ENCODE results near the gene SLC2A5. TPM values are rescaled to one million over a fixed set of nuclear protein-coding genes. Genes with fewer than 3 reads are reported as not detected.
A peak's percentile ranks its signal among the peaks of the same experiment; 100 is the strongest.

The SLC2A5 gene
- total and polyA plus RNA-seq, 4 donors: 4.9 to 12.9 (median 5.7) TPM

DNA sequence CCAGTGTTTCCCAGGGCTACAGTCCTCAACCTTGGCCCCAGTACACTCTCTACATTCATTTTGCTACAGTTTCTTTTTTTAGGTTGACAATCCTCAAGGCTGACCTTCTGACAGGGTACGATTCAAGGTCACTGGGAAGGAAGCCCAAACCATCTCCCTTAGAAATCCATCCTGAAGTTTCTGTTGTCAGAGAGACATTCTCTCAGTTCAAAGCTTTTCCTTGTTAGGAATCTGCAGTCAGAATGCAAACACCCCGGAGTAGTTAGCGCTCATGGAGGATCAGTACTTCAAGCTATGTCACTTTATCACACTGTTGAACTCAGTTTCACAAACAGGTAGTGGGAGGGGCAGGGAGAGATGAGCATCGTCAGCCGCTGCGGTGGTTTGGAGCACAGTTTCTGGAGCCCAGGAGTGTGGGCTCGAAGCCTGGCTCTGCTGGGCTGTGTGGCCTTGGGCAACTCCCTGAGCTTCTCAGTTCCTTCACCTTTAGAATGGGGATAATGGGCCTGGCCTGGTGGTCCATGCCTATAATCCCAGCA, 4.2 kb downstream of the SLC2A5 start:
- Histone ChIP-seq H3K27ac (ENCODE audit: low read depth, low read length) (no peak overlapping the region), H3K27me3 (ENCODE audit: control insufficient read depth, insufficient read depth, low read length) (no peaks in the 10 kb centered on the region), H3K36me3 (ENCODE audit: control insufficient read depth, insufficient read depth, low read length) (no peaks in the 10 kb centered on the region), H3K9me3 (ENCODE audit: control insufficient read depth, insufficient read depth, low read length) (no peaks in the 10 kb centered on the region), H3K4me1 (ENCODE audit: control insufficient read depth, insufficient read depth, low read length) (peaks cover 28% of the 10 kb centered on the region), H3K4me3 (ENCODE audit: low read depth, low read length) (no peak overlapping the region)
- WGBS (ENCODE audit: insufficient coverage): 50% methylated on average over 3 of the region's 7 CpGs
- DNase-seq (ENCODE audit: low read depth in 4 of 6, low spot score in 6 of 6): peak in 2 of 6 donors; percentile 51 to 57

DNA sequence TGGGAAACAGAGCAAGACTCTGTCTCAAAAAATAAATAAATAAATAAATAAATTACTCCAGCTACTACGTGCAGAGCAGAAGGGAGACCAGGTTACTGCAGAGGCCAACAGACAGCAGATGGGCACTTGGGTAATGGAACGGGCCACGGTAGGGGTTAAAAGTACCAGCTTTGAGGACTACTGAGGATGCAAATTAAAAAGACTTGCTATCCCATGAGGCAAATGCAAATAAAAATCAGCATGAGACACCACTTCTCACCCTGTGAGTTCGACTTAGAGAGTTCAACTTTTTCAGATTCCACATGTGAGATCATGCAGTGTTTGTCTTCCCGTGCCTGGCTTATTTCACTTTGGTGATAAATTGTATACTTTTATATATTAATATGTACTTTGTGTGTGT, 6.6 kb downstream of the SLC2A5 start:
- WGBS (ENCODE audit: insufficient coverage): 20% methylated on average over 1 of the region's 5 CpGs
- Histone ChIP-seq H3K4me3 (ENCODE audit: low read depth, low read length) (no peak overlapping the region), H3K9me3 (ENCODE audit: control insufficient read depth, insufficient read depth, low read length) (no peaks in the 10 kb centered on the region), H3K4me1 (ENCODE audit: control insufficient read depth, insufficient read depth, low read length) (peaks cover 16% of the 10 kb centered on the region), H3K27me3 (ENCODE audit: control insufficient read depth, insufficient read depth, low read length) (no peaks in the 10 kb centered on the region), H3K27ac (ENCODE audit: low read depth, low read length) (no peak overlapping the region), H3K36me3 (ENCODE audit: control insufficient read depth, insufficient read depth, low read length) (no peaks in the 10 kb centered on the region)
- DNase-seq (ENCODE audit: low read depth in 4 of 6, low spot score in 6 of 6): no peak

DNA sequence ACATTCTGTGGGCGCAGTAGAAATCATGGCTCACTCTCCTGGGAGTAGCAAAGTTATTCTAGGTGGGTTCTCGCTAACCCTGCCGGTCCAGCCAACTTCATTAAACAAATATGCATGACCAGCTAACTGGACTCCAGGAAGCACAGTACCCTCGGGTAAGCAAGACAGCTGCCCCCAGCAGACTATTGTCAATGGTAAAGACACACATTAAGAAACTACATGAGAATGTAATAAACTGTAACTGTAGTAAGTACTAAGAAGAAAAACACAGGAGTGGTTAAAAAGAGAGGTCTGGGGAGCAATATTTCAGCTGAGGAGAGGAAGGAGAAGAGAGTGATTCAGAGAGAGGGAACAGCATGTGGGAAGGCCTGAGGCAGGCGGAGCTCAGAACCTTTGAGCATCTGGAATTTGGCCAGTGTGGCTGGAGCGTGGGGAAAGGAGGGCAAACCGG, 7.4 kb downstream of the SLC2A5 start:
- 33% methylated on average over 3 of the region's 7 CpGs for WGBS (ENCODE audit: insufficient coverage)
- no peak overlapping the region for H3K4me3 ChIP-seq (ENCODE audit: low read depth, low read length)
- no peaks in the 10 kb centered on the region for H3K27me3 ChIP-seq (ENCODE audit: control insufficient read depth, insufficient read depth, low read length)
- H3K9me3 ChIP-seq (ENCODE audit: control insufficient read depth, insufficient read depth, low read length): no peaks in the 10 kb centered on the region
- DNase-seq (ENCODE audit: low read depth in 4 of 6, low spot score in 6 of 6): no peak
- peaks cover 13% of the 10 kb centered on the region for H3K4me1 ChIP-seq (ENCODE audit: control insufficient read depth, insufficient read depth, low read length)
- no peak overlapping the region for H3K27ac ChIP-seq (ENCODE audit: low read depth, low read length)
- H3K36me3 ChIP-seq (ENCODE audit: control insufficient read depth, insufficient read depth, low read length): no peaks in the 10 kb centered on the region

DNA sequence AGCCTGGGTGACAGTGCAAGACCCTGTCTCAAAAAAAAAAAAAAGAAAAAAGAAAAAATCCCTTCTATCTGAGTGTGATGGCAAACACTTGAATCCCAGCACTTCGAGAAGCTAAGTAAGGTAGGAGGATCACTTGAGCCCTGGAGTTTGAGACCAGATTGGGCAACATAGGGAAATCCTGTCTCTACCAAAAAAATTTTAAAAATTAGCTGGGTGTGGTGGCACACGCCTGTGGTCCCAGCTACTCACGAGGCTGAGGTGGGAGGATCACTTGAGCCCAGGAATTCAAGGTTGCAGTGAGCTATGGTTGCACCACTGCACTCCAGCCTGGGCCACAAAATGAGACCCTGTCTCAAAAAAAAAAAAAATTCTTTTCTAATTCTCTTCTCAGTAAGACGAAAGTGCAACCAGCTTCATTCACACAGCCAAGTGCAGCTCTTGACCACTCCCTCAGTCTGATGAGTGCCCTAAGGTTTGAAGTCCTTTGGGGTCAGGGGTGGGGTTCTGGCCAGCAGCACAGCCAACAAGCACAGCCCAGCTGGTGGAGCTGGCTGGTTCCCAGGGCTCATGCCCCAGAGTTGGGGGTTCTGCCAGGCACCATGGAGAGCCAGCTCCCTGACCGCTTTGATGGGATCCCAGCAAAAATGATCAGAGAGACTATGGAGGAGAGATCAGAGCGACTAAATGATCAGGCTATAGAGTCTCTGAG, 8.0 kb downstream of the SLC2A5 start:
- Histone ChIP-seq H3K27ac (ENCODE audit: low read depth, low read length) (no peak overlapping the region), H3K36me3 (ENCODE audit: control insufficient read depth, insufficient read depth, low read length) (no peaks in the 10 kb centered on the region)
- WGBS (ENCODE audit: insufficient coverage): 100% methylated on average over 1 of the region's 6 CpGs

DNA sequence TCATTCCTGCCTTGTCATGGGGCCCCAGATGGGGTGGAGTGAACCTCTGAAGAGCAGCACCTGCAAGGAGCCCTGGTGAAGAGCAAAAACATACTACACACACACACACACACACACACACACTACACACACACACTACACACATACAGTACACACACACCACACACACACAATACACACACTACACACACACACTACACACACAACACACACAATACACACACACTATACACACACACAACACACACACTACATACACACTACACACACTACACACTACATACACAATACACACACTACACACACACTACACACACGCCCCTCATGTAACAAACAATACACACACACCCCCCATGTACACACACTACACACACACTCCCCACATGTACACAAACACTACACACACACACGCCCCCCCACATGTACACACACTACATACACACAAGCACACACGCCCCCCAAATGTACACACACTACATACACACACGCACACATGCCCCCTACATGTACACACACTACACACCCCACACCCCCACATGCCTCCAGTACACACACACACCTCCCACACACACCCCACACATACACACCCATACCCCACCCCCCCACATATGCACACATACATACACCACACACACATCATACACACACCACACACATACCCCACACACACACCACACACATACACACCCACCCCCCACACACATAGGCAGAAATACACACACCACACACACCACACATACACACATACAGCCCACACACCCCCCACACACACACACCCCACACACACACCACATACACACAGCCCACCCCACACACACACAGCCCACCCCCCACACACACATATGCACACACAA, 9.3 kb downstream of the SLC2A5 start:
- no peaks in the 10 kb centered on the region for H3K36me3 ChIP-seq (ENCODE audit: control insufficient read depth, insufficient read depth, low read length)
- H3K27ac ChIP-seq (ENCODE audit: low read depth, low read length): no peak overlapping the region
- no peak for DNase-seq (ENCODE audit: low read depth in 4 of 6, low spot score in 6 of 6)
- no peak overlapping the region for H3K4me3 ChIP-seq (ENCODE audit: low read depth, low read length)
- peaks cover 9% of the 10 kb centered on the region for H3K4me1 ChIP-seq (ENCODE audit: control insufficient read depth, insufficient read depth, low read length)
- no peaks in the 10 kb centered on the region for H3K27me3 ChIP-seq (ENCODE audit: control insufficient read depth, insufficient read depth, low read length)
- no peaks in the 10 kb centered on the region for H3K9me3 ChIP-seq (ENCODE audit: control insufficient read depth, insufficient read depth, low read length)
- WGBS (ENCODE audit: insufficient coverage): 100% methylated on average over 3 of the region's 4 CpGs

More for the DNA sequence above, 8.0 kb downstream of the SLC2A5 start:
- H3K4me1 ChIP-seq (ENCODE audit: control insufficient read depth, insufficient read depth, low read length): peaks cover 13% of the 10 kb centered on the region
- H3K27me3 ChIP-seq (ENCODE audit: control insufficient read depth, insufficient read depth, low read length): no peaks in the 10 kb centered on the region
- no peak overlapping the region for H3K4me3 ChIP-seq (ENCODE audit: low read depth, low read length)
- H3K9me3 ChIP-seq (ENCODE audit: control insufficient read depth, insufficient read depth, low read length): no peaks in the 10 kb centered on the region
- peak in 1 of 6 donors; percentile 35 for DNase-seq (ENCODE audit: low read depth in 4 of 6, low spot score in 6 of 6)

DNA sequence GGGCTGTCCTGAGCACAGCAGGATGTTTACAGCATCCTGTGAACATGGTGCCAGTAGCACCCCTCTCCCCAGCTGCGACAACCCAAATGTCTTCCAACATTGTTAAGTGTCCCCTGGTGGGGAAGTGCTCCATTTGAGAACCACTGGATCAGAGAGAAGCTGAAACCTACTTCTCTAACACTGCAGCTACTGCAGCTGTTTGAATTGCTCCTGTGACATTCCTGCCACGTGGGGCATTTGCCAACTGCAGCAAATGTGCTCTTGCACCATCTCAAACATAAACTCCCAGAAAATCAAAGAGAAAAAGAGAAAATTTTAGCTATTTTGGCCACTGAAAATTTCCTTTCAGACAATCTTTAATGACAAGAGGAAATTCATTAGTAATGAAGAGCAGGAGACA, 11.0 kb downstream of the SLC2A5 start:
- peaks cover 6% of the 10 kb centered on the region for H3K4me1 ChIP-seq (ENCODE audit: control insufficient read depth, insufficient read depth, low read length)
- H3K9me3 ChIP-seq (ENCODE audit: control insufficient read depth, insufficient read depth, low read length): no peaks in the 10 kb centered on the region
- 29% methylated on average over 2 of the region's 2 CpGs for WGBS (ENCODE audit: insufficient coverage)
- H3K36me3 ChIP-seq (ENCODE audit: control insufficient read depth, insufficient read depth, low read length): no peaks in the 10 kb centered on the region
- H3K27ac ChIP-seq (ENCODE audit: low read depth, low read length): no peak overlapping the region
- peak in 1 of 6 donors; percentile 49 for DNase-seq (ENCODE audit: low read depth in 4 of 6, low spot score in 6 of 6)
- H3K4me3 ChIP-seq (ENCODE audit: low read depth, low read length): no peak overlapping the region
- no peaks in the 10 kb centered on the region for H3K27me3 ChIP-seq (ENCODE audit: control insufficient read depth, insufficient read depth, low read length)

DNA sequence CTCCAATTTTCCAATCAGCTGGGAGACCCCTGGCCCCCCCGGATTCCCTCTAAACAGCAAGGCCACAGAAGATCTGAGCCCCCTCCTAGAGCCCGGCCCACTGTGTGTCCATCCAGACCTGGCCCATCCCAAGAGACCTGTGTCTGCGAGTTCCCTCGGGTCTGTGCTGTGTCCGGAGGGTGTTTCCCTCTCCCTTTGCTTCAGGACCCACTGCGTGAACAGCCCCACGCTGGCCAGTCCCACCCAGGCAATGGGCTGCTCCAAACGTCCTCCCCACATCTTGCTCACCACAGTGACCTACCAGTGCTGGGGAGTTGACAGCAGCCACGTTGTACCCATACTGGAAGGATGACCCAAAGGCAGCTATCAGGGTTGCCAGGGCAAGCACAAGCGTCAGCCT, 11.6 kb downstream of the SLC2A5 start:
- no peak for DNase-seq (ENCODE audit: low read depth in 4 of 6, low spot score in 6 of 6)
- H3K27ac ChIP-seq (ENCODE audit: low read depth, low read length): no peak overlapping the region
- whole genome bisulfite sequencing (ENCODE audit: insufficient coverage): 80% methylated on average over 10 of the region's 10 CpGs

DNA sequence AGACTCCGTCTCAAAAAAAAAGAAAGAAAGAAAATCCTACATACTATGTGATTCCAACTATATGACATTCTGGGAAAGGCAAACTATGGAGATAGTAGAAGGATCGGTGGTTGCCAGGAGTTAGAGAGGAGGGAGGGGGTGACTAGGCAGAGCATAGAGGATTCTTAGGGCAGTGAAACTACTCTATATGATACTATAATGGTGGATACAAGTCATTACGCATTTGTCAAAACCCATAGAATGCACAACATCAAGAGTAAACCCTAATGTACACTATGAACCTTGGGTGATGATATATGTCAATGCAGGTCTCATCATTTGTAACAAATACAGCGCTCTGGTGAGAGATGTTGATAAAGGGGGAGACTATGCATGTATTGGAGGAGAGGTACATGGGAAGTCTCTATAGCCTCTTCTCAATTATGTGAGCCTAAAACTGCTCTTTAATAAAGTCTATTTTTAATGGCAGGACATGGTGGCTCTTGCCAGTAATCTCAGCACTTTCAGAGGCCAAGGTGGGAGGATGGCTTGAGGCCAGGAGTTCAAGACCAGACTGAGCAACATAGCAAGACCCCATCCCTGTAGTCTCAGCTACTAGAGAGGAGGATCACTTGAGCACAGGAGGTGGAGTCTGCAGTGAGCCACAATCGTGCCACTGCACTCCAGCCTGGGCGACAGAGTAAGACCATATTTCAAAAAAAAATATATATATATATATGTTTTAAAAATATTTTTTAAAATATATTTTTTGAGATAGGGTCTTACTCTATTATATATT, 17.0 kb downstream of the SLC2A5 start:
- no CpG with 5 or more reads among the region's 6 CpGs for WGBS (ENCODE audit: insufficient coverage)
- H3K4me1 ChIP-seq (ENCODE audit: control insufficient read depth, insufficient read depth, low read length): no peaks in the 10 kb centered on the region

More for the DNA sequence above, 11.6 kb downstream of the SLC2A5 start:
- Histone ChIP-seq H3K36me3 (ENCODE audit: control insufficient read depth, insufficient read depth, low read length) (no peaks in the 10 kb centered on the region), H3K27me3 (ENCODE audit: control insufficient read depth, insufficient read depth, low read length) (no peaks in the 10 kb centered on the region), H3K4me3 (ENCODE audit: low read depth, low read length) (no peak overlapping the region), H3K4me1 (ENCODE audit: control insufficient read depth, insufficient read depth, low read length) (peaks cover 6% of the 10 kb centered on the region), H3K9me3 (ENCODE audit: control insufficient read depth, insufficient read depth, low read length) (no peaks in the 10 kb centered on the region)

DNA sequence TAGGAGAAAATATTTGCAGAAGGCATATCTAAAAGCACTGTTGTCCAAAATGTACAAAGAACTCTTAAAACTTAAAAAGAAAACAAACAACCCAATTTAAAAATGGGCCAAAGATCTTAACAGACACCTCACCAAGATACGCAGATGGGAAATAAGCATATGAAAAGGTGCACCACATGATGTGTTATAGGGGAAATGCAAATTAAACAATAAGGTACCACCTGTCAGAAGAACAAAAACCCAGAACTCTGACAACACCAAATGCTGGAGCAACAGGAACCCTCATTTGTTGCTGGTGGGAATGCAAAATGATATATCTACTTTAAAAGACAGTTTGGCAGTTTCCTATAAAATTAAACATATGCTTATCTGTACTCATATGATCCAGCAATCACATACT, 18.1 kb downstream of the SLC2A5 start:
- Histone ChIP-seq H3K4me3 (ENCODE audit: low read depth, low read length) (no peak overlapping the region), H3K27ac (ENCODE audit: low read depth, low read length) (no peak overlapping the region), H3K9me3 (ENCODE audit: control insufficient read depth, insufficient read depth, low read length) (no peaks in the 10 kb centered on the region), H3K36me3 (ENCODE audit: control insufficient read depth, insufficient read depth, low read length) (no peaks in the 10 kb centered on the region), H3K27me3 (ENCODE audit: control insufficient read depth, insufficient read depth, low read length) (no peaks in the 10 kb centered on the region), H3K4me1 (ENCODE audit: control insufficient read depth, insufficient read depth, low read length) (no peaks in the 10 kb centered on the region)
- no CpG with 5 or more reads among the region's 1 CpG for WGBS (ENCODE audit: insufficient coverage)
- DNase-seq (ENCODE audit: low read depth in 4 of 6, low spot score in 6 of 6): peak in 1 of 6 donors; percentile 61

More for the DNA sequence above, 17.0 kb downstream of the SLC2A5 start:
- Histone ChIP-seq H3K27me3 (ENCODE audit: control insufficient read depth, insufficient read depth, low read length) (no peaks in the 10 kb centered on the region), H3K27ac (ENCODE audit: low read depth, low read length) (no peak overlapping the region), H3K4me3 (ENCODE audit: low read depth, low read length) (no peak overlapping the region), H3K36me3 (ENCODE audit: control insufficient read depth, insufficient read depth, low read length) (no peaks in the 10 kb centered on the region), H3K9me3 (ENCODE audit: control insufficient read depth, insufficient read depth, low read length) (no peaks in the 10 kb centered on the region)
- no peak for DNase-seq (ENCODE audit: low read depth in 4 of 6, low spot score in 6 of 6)

Measured in spinal cord (tissue), 10 donors.